GDM1 (cell line): ENCODE data around the gene DYNC2H1.

Source experiments
- DNase-seq: peaks from one replicate; lab custom pipeline; 2025; lab: John Stamatoyannopoulos, UW

DYNC2H1 gene

GRCh38 chr11:103281301-103281700 lies 172.1 kb downstream of the DYNC2H1 start:
- DNase-seq, result no peak

- DNase-seq, result no peak
Observed at GRCh38 chr11:103284260-103284659, 175.0 kb downstream of the DYNC2H1 start.

- DNase-seq, result no peak
Observed at GRCh38 chr11:103294516-103294915, 185.3 kb downstream of the DYNC2H1 start.

- no peak for DNase-seq
Observed at GRCh38 chr11:103295704-103296103, 186.5 kb downstream of the DYNC2H1 start.

- no peak for DNase-seq
Observed at GRCh38 chr11:103297900-103298299, 188.7 kb downstream of the DYNC2H1 start.

GRCh38 chr11:103315248-103315647 lies 206.0 kb downstream of the DYNC2H1 start:
- DNase-seq, result no peak

- DNase-seq, result no peak
Observed at GRCh38 chr11:103317118-103317517, 207.9 kb downstream of the DYNC2H1 start.

- DNase-seq, result no peak
Observed at GRCh38 chr11:103322821-103323220, 213.6 kb downstream of the DYNC2H1 start.

GRCh38 chr11:103325686-103326069 lies 216.5 kb downstream of the DYNC2H1 start:
- DNase-seq, result no peak

GRCh38 chr11:103326070-103326794 lies 217.0 kb downstream of the DYNC2H1 start:
- DNase-seq, result peak; percentile 58

- DNase-seq, result no peak
Observed at GRCh38 chr11:103327721-103328120, 218.5 kb downstream of the DYNC2H1 start.

- DNase-seq, result no peak
Observed at GRCh38 chr11:103332409-103332808, 223.2 kb downstream of the DYNC2H1 start.

- DNase-seq, result no peak
Observed at GRCh38 chr11:103338621-103339484, 229.6 kb downstream of the DYNC2H1 start.

- DNase-seq, result no peak
Observed at GRCh38 chr11:103339485-103339857, 230.2 kb downstream of the DYNC2H1 start.

- no peak for DNase-seq
Observed at GRCh38 chr11:103340956-103341355, 231.7 kb downstream of the DYNC2H1 start.

- DNase-seq, result no peak
Observed at GRCh38 chr11:103344886-103345285, 235.7 kb downstream of the DYNC2H1 start.

GRCh38 chr11:103349595-103349994 lies 240.4 kb downstream of the DYNC2H1 start:
- no peak for DNase-seq

- DNase-seq, result no peak
Observed at GRCh38 chr11:103354656-103355055, 245.4 kb downstream of the DYNC2H1 start.

GRCh38 chr11:103358251-103358650 lies 249.0 kb downstream of the DYNC2H1 start:
- no peak for DNase-seq

- DNase-seq, result no peak
Observed at GRCh38 chr11:103359216-103359615, 250.0 kb downstream of the DYNC2H1 start.

GRCh38 chr11:103364687-103365086 lies 255.5 kb downstream of the DYNC2H1 start:
- DNase-seq, result no peak

GRCh38 chr11:103367650-103368049 lies 258.4 kb downstream of the DYNC2H1 start:
- DNase-seq, result no peak

- no peak for DNase-seq
Observed at GRCh38 chr11:103368145-103368544, 258.9 kb downstream of the DYNC2H1 start.
